Measurements from ENCODE around the gene JAM3. TPM values are rescaled to one million over a fixed set of nuclear protein-coding genes. Genes with fewer than 3 reads are reported as not detected.

Gene JAM3
- total RNA-seq, 2 donors from 2014 or later, result 35.8 to 41.8 TPM

DNA sequence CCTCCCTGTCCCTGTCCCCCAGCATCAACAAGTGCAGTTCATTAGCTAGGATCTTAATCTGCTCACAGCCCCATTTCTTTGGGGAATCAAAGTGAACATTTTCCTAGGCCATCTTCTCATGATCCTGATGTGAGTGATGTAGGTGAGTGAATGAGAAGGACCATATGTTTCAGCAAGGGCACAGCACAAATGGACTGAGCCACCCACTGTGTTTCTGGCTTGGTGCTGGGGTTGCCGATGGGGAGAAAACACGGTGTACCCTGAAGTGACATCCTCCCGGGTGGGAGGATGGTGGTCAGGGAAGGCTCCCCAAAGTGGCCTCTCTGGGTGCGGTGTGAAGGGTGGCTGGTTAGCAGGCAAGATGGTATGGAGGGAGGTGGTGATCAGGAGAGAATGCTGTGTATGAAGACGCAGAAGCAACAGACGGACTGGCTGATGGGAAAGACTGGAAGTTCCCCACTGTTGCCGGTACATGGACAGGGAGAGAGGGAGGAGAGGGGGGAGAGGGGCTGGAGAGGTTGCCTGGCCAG lies 72.2 kb downstream of the JAM3 start:
- Histone ChIP-seq H3K9ac (ENCODE audit: extremely low read depth, low read length, poor library complexity, severe bottlenecking) (no peak overlapping the region), H3K27me3 (ENCODE audit: control insufficient read depth, insufficient read depth, low read length, poor library complexity, severe bottlenecking) (no peaks in the 10 kb centered on the region), H3K27ac (ENCODE audit: low read depth, low read length) (no peak overlapping the region), H3K36me3 (ENCODE audit: control insufficient read depth, insufficient read depth, low read length) (peaks cover 50% of the 10 kb centered on the region), H3K9me3 (ENCODE audit: control insufficient read depth, low read length) (peaks cover 27% of the 10 kb centered on the region), H3K4me1 (ENCODE audit: control insufficient read depth, insufficient read depth, low read length) (no peaks in the 10 kb centered on the region), H3K4me3 (ENCODE audit: low read length) (no peak overlapping the region)
- peaks cover 3% of the 10 kb centered on the region for H3K4me1 Mint-ChIP-seq
- no peak overlapping the region for H3K4me3 Mint-ChIP-seq
- H3K27me3 Mint-ChIP-seq (ENCODE audit: insufficient read depth), result no peaks in the 10 kb centered on the region
- H3K27ac Mint-ChIP-seq, result no peak overlapping the region
- H3K9me3 Mint-ChIP-seq, result peaks cover 22% of the 10 kb centered on the region
- H3K36me3 Mint-ChIP-seq (ENCODE audit: low read depth), result peaks cover 56% of the 10 kb centered on the region
- TF ChIP-seq, protein P1, sequence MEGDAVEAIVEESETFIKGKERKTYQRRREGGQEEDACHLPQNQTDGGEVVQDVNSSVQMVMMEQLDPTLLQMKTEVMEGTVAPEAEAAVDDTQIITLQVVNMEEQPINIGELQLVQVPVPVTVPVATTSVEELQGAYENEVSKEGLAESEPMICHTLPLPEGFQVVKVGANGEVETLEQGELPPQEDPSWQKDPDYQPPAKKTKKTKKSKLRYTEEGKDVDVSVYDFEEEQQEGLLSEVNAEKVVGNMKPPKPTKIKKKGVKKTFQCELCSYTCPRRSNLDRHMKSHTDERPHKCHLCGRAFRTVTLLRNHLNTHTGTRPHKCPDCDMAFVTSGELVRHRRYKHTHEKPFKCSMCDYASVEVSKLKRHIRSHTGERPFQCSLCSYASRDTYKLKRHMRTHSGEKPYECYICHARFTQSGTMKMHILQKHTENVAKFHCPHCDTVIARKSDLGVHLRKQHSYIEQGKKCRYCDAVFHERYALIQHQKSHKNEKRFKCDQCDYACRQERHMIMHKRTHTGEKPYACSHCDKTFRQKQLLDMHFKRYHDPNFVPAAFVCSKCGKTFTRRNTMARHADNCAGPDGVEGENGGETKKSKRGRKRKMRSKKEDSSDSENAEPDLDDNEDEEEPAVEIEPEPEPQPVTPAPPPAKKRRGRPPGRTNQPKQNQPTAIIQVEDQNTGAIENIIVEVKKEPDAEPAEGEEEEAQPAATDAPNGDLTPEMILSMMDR (conservative IDR thresholded peaks at IDR 0.05), result no peak
- WGBS, 2 experiments (ENCODE audit: insufficient coverage in 1 of 2, insufficient read length in 1 of 2), result 93 to 100% methylated on average over 7 of the region's 7 CpGs
- no peak for DNase-seq

DNA sequence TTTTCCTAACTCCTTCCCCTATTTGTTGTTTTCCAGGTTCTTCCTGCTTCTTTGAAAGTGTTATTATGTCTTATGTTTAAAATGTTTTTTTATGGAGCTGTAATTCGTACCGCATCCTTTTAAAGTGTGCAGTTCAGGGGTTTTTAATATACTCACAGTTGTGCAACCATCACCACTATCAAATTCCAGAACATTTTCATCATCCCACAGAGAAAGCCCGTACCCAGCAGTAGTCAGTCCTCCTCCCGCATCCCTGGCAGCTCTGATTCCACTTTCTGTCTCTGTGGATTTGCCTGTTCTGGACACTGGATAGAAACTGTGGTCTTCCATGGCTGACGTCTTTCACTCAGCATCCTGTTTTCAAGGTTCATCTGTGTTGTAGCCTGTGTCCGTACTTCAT lies 73.7 kb downstream of the JAM3 start:
- Mint-ChIP-seq H3K27me3 (ENCODE audit: insufficient read depth) (no peaks in the 10 kb centered on the region), H3K4me1 (peaks cover 3% of the 10 kb centered on the region), H3K36me3 (ENCODE audit: low read depth) (peaks cover 69% of the 10 kb centered on the region), H3K9me3 (peaks cover 22% of the 10 kb centered on the region), H3K27ac (no peak overlapping the region), H3K4me3 (no peak overlapping the region)
- peaks cover 62% of the 10 kb centered on the region for H3K36me3 ChIP-seq (ENCODE audit: control insufficient read depth, insufficient read depth, low read length)
- H3K9me3 ChIP-seq (ENCODE audit: control insufficient read depth, low read length), result peaks cover 27% of the 10 kb centered on the region
- no peak for DNase-seq
- 94 to 96% methylated on average over 6 of the region's 6 CpGs for WGBS, 2 experiments (ENCODE audit: insufficient coverage in 1 of 2, insufficient read length in 1 of 2)
- H3K4me1 ChIP-seq (ENCODE audit: control insufficient read depth, insufficient read depth, low read length), result no peaks in the 10 kb centered on the region
- no peak overlapping the region for H3K4me3 ChIP-seq (ENCODE audit: low read length)
- TF ChIP-seq, protein P1 (conservative IDR thresholded peaks at IDR 0.05), result no peak
- no peaks in the 10 kb centered on the region for H3K27me3 ChIP-seq (ENCODE audit: control insufficient read depth, insufficient read depth, low read length, poor library complexity, severe bottlenecking)
- no peak overlapping the region for H3K27ac ChIP-seq (ENCODE audit: low read depth, low read length)
- H3K9ac ChIP-seq (ENCODE audit: extremely low read depth, low read length, poor library complexity, severe bottlenecking), result no peak overlapping the region

DNA sequence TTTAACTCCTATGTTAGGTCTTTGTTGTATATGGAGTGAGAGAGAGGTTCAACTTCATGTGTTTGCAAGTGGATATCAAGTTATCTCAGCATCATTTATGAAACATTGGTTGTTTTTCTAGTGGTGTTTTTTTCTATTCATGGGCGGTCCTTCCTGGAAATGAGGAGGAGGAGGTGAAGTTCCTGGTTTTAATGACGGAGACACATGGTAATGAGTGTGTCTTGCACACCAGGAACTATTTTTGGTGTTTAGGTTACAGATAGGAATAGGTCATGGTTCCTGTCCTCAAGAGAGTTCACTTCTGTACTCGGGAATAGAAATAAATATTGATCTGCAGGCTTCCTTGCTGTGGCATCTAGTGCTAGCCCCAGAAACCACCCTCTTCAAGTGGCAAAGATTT lies 74.9 kb downstream of the JAM3 start:
- Mint-ChIP-seq H3K4me1 (peaks cover 3% of the 10 kb centered on the region), H3K27ac (no peak overlapping the region), H3K36me3 (ENCODE audit: low read depth) (peaks cover 81% of the 10 kb centered on the region), H3K4me3 (no peak overlapping the region), H3K9me3 (peaks cover 22% of the 10 kb centered on the region), H3K27me3 (ENCODE audit: insufficient read depth) (no peaks in the 10 kb centered on the region)
- Histone ChIP-seq H3K27me3 (ENCODE audit: control insufficient read depth, insufficient read depth, low read length, poor library complexity, severe bottlenecking) (no peaks in the 10 kb centered on the region), H3K4me3 (ENCODE audit: low read length) (no peak overlapping the region), H3K9ac (ENCODE audit: extremely low read depth, low read length, poor library complexity, severe bottlenecking) (no peak overlapping the region), H3K36me3 (ENCODE audit: control insufficient read depth, insufficient read depth, low read length) (peaks cover 65% of the 10 kb centered on the region), H3K27ac (ENCODE audit: low read depth, low read length) (no peak overlapping the region), H3K9me3 (ENCODE audit: control insufficient read depth, low read length) (peaks cover 27% of the 10 kb centered on the region), H3K4me1 (ENCODE audit: control insufficient read depth, insufficient read depth, low read length) (no peaks in the 10 kb centered on the region)
- TF ChIP-seq, protein P1 (conservative IDR thresholded peaks at IDR 0.05), result no peak
- no peak for DNase-seq
- WGBS, 2 experiments (ENCODE audit: insufficient coverage in 1 of 2, insufficient read length in 1 of 2), result 93% methylated on average over 3 of the region's 3 CpGs; no CpG with 5 or more reads in 1 of the 2 experiments

Data from endodermal cell (in vitro differentiated cells).